K562 (cell line): Measurements from ENCODE around the gene STK25. TPM values are rescaled to one million over a fixed set of nuclear protein-coding genes. Genes with fewer than 3 reads are reported as not detected.
A peak's percentile ranks its signal among the peaks of the same experiment; 100 is the strongest.

ENCODE experiments used
- ATAC-seq: fragments of 200-7000 bp; cut with Tn5 transposase; 3 replicates; pipeline ENCODE4 v1.9.1; 2020; ENCODE audit warnings: moderate library complexity
- BruUV-seq: library from RNA; stranded (reverse); fragments of 400-500 nt; replicated peaks from 2 replicates; lab custom pipeline; 2021; lab: Mats Ljungman, UMichigan
- CTCF ChIA-PET: fragments of 300-600 bp; formaldehyde crosslinking; extraction: SDS; loops from one replicate; lab custom pipeline; 2021; ENCODE audit warnings: low intra/inter-chr PET ratio; lab: Yijun Ruan, JAX
- POLR2A ChIA-PET: fragments of 300-600, 350-650 bp; sonication (Branson Sonifier 250); formaldehyde crosslinking; extraction: SDS; loops from one replicate; lab custom pipeline; 2021; ENCODE audit warnings: antibody characterized with exemption, inconsistent platforms; lab: Yijun Ruan, JAX
- DNase-seq, 4 experiments: peaks; one replicate each; pipeline versions ENCODE4 v3.0.0 to v3.0.0-alpha.2; 2011 to 2018; ENCODE audit warnings: low spot score in 3 of 4, mixed read lengths in 3 of 4; ENCODE audit errors: extremely low read depth in 1 of 4
- FAIRE-seq: peaks from 2 replicates; lab custom pipeline; 2011; peaks lifted over from hg19 to GRCh38; lab: Jason Lieb, UNC
- H2AFZ ChIP-seq: 2 replicates; pipeline ENCODE4 v1.6.0; 2011; ENCODE audit warnings: low read depth, low read length, control low read depth, inconsistent platforms
- H3K27ac ChIP-seq: fragments of 200-600 bp; 3 replicates; pipeline ENCODE4 v1.8.0; 2011; ENCODE audit warnings: low read depth, mild to moderate bottlenecking, control low read depth, inconsistent platforms, low read length, moderate library complexity, mixed read lengths; ENCODE audit errors: extremely low read depth
- H3K27me3 ChIP-seq, 2 experiments: fragments of 300-600 bp in 1 of 2; 2 replicates in 1 of 2; 3 replicates in 1 of 2; pipeline versions ENCODE4 v1.6.0 to v1.8.0; 2011; ENCODE audit warnings: inconsistent platforms in 2 of 2, low read length in 2 of 2, mild to moderate bottlenecking in 1 of 2, mixed read lengths in 1 of 2, moderate library complexity in 1 of 2; ENCODE audit not compliant: control insufficient read depth in 2 of 2, insufficient read depth in 2 of 2
- H3K36me3 ChIP-seq: fragments of 300-600 bp; 3 replicates; pipeline ENCODE4 v1.8.0; 2011; ENCODE audit warnings: mild to moderate bottlenecking, low read length, inconsistent platforms; ENCODE audit not compliant: control insufficient read depth, insufficient read depth
- H3K4me1 ChIP-seq, 2 experiments: fragments of 200-600 bp in 1 of 2; replicated peaks in 1 of 2; 2 replicates in 1 of 2; 3 replicates in 1 of 2; pipeline versions ENCODE4 v1.5.1 to v1.8.0; 2011; ENCODE audit warnings: inconsistent platforms in 2 of 2, low read length in 2 of 2, mild to moderate bottlenecking in 1 of 2, mixed read lengths in 1 of 2, moderate library complexity in 1 of 2; ENCODE audit not compliant: control insufficient read depth in 2 of 2, insufficient read depth in 2 of 2
- H3K4me2 ChIP-seq: 2 replicates; pipeline ENCODE4 v1.6.1; 2011; ENCODE audit warnings: low read length, control low read depth, inconsistent platforms, mixed read lengths; ENCODE audit not compliant: insufficient read depth
- H3K4me3 ChIP-seq: fragments of 200-600 bp; sonication (generic), shearing (Covaris generic); 2 replicates; pipeline ENCODE4 v1.5.1; 2016; ENCODE audit warnings: control low read depth, inconsistent platforms
- H3K79me2 ChIP-seq: fragments of 200-600 bp; 3 replicates; pipeline ENCODE4 v1.8.0; 2011; ENCODE audit warnings: low read length, inconsistent platforms; ENCODE audit not compliant: control insufficient read depth, insufficient read depth
- H3K9ac ChIP-seq, 2 experiments: 2 replicates each; pipeline versions ENCODE4 v1.6.0 to v1.6.1; 2011; ENCODE audit warnings: low read depth in 2 of 2, low read length in 2 of 2, control low read depth in 1 of 2, inconsistent platforms in 1 of 2, mild to moderate bottlenecking in 1 of 2, mixed read lengths in 1 of 2; ENCODE audit not compliant: insufficient read depth in 1 of 2
- H3K9me1 ChIP-seq: one replicate; pipeline ENCODE4 v1.6.0; 2011; ENCODE audit warnings: inconsistent platforms, mild to moderate bottlenecking, low read length, moderate library complexity; ENCODE audit not compliant: control insufficient read depth, insufficient read depth
- H3K9me3 ChIP-seq: replicated peaks from 2 replicates; pipeline ENCODE4 v1.5.1; 2011; ENCODE audit warnings: low read depth, low read length, inconsistent platforms; ENCODE audit not compliant: control insufficient read depth, insufficient read depth
- H4K20me1 ChIP-seq: replicated peaks from 2 replicates; pipeline ENCODE4 v1.6.1; 2011; ENCODE audit warnings: low read length, inconsistent platforms, mixed read lengths; ENCODE audit not compliant: control insufficient read depth, insufficient read depth
- ZNF695 ChIP-seq: fragments of 450-650 bp; formaldehyde crosslinking; IDR thresholded peaks from 2 replicates; pipeline ENCODE4 v1.4.0; 2020; ENCODE audit warnings: mild to moderate bottlenecking, moderate library complexity
- WGBS: fragments of 100-300 bp; shearing (Covaris generic); methylation state at CpG from one replicate; pipeline ENCODE4 v1.1.6; 2016; ENCODE audit warnings: low coverage, mixed read lengths; ENCODE audit not compliant: insufficient coverage; ENCODE audit errors: missing lambda C conversion rate; 5-methylcytosine and 5-hydroxymethylcytosine counted together
- in situ Hi-C: fragments of 300-500 bp; cut with MboI; formaldehyde crosslinking; loops from 4 replicates; pipeline ENCODE4 v1.15.0; 2018; ENCODE audit warnings: inconsistent platforms, mixed read lengths
- intact Hi-C: fragments of 100-400 bp; cut with micrococcal nuclease; formaldehyde crosslinking; loops from 2 replicates; pipeline ENCODE4 v1.14.2; 2022
- polyA plus RNA-seq, 8 experiments: library from polyadenylated mRNA; depleted of rRNA in 4 of 8; stranded (reverse) in 5 of 8; unstranded in 3 of 8; fragments of >200 nt; fragmentation: Nextera tagmentation in 2 of 8; fragmentation: Illumina TruSeq in 1 of 8; extraction: Ambion mirVana in 2 of 8; extraction: Trizol in 1 of 8; gene quantifications; 2 replicates each; pipeline versions ENCODE4 v1.2.1 to v1.2.3, GENCODE V29; 2011 to 2014; ENCODE audit warnings: inconsistent platforms in 1 of 8, missing spikeins in 1 of 8
- total RNA-seq, 7 experiments: library from RNA; depleted of rRNA in 6 of 7; stranded (reverse); fragments of >200 nt in 6 of 7; fragmentation: Illumina TruSeq in 2 of 7; extraction: Trizol in 2 of 7; gene quantifications; 2 replicates each; pipeline versions ENCODE4 v1.2.1 to v1.2.3, GENCODE V29; 2011 to 2021; ENCODE audit warnings: low replicate concordance in 1 of 7
- TF ChIP-seq, protein P1 (sequence below): sonication (generic); formaldehyde crosslinking; IDR thresholded peaks from 2 replicates; pipeline ENCODE4 v1.8.1; 2023; ENCODE audit warnings: mild to moderate bottlenecking, missing genetic modification reagents

The STK25 gene
- total and polyA plus RNA-seq, 9 of the 15 experiments (the other 6 are each of a cell fraction or from before 2014, with no cell fraction given): 5.4 to 177 (median 116) TPM

DNA sequence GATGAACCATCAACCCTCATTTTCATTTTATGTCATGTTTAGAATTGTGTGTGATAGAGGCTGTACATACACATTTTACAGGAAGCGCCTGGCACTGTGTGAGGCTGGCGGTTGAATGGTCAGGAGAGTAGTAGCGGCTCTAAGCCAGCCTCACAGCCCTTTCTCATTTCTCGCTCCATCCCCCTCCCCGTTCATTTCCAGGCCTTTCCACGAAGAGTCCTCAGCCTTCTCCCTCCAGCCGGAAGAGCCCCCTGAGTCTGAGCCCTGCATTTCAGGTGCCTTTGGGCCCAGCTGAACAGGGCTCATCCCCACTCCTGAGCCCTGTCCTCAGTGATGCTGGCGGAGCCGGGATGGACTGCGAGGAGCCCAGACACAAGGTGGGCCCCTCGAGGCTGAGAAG lies 51.8 kb downstream of the STK25 start:
- Histone ChIP-seq H3K9me1 (no peaks in the 10 kb centered on the region), H3K4me2 (no peak overlapping the region), H3K27ac (no peak overlapping the region), H3K27me3 (no peaks in the 10 kb centered on the region), H3K4me3 (no peak overlapping the region), H2AFZ (no peak overlapping the region), H4K20me1 (no peaks in the 10 kb centered on the region), H3K79me2 (no peaks in the 10 kb centered on the region), H3K36me3 (no peaks in the 10 kb centered on the region), H3K9ac (peak overlapping the region in 1 of 2 experiments; percentile 28; a peak in 2 of 4 replicates), H3K9me3 (no peaks in the 10 kb centered on the region), H3K4me1 (peaks cover 0 to 13% of the 10 kb centered on the region in 2 experiments; a peak in 4 of 5 replicates)
- DNase-seq (no peak), FAIRE-seq (no peak), ATAC-seq (no peak)
- BruUV-seq: no TSS peak
- TF ChIP-seq, protein P1, sequence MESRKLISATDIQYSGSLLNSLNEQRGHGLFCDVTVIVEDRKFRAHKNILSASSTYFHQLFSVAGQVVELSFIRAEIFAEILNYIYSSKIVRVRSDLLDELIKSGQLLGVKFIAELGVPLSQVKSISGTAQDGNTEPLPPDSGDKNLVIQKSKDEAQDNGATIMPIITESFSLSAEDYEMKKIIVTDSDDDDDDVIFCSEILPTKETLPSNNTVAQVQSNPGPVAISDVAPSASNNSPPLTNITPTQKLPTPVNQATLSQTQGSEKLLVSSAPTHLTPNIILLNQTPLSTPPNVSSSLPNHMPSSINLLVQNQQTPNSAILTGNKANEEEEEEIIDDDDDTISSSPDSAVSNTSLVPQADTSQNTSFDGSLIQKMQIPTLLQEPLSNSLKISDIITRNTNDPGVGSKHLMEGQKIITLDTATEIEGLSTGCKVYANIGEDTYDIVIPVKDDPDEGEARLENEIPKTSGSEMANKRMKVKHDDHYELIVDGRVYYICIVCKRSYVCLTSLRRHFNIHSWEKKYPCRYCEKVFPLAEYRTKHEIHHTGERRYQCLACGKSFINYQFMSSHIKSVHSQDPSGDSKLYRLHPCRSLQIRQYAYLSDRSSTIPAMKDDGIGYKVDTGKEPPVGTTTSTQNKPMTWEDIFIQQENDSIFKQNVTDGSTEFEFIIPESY: peak; percentile 45; the same call in 1 of the 2 replicates
- no peak for TF ChIP-seq ZNF695 (CRISPR knock-in tag)
- 83% methylated on average over 7 of the region's 11 CpGs for WGBS
- intact Hi-C loops (no loop called here), in situ Hi-C loops (no loop called here)
- ChIA-PET CTCF (no interaction called here), POLR2A (interaction anchor here (0.6 kb wide), 1 partner anchor 243 kb away, joined by 3 read pairs; no protein-coding TSS in a partner anchor)
